Endodermal cell (in vitro differentiated cells): ENCODE data around the gene BCKDHA. TPM values are rescaled to one million over a fixed set of nuclear protein-coding genes. Genes with fewer than 3 reads are reported as not detected.

ENCODE experiments used
- DNase-seq: peaks from one replicate; pipeline ENCODE4 v3.0.0-alpha.2; 2017
- H3K27ac ChIP-seq: 2 replicates; pipeline ENCODE4 v1.5.1; 2013; ENCODE audit warnings: mild to moderate bottlenecking, low read depth, low read length, moderate library complexity
- H3K27me3 ChIP-seq: 2 replicates; pipeline ENCODE4 v1.6.1; 2013; ENCODE audit warnings: mild to moderate bottlenecking, low read length, moderate library complexity; ENCODE audit not compliant: insufficient read depth, control insufficient read depth, poor library complexity, severe bottlenecking
- H3K36me3 ChIP-seq: 2 replicates; pipeline ENCODE4 v1.7.0; 2013; ENCODE audit warnings: mild to moderate bottlenecking, low read length, moderate library complexity; ENCODE audit not compliant: control insufficient read depth, insufficient read depth
- H3K4me1 ChIP-seq: one replicate; pipeline ENCODE4 v1.7.0; 2013; ENCODE audit warnings: low read length; ENCODE audit not compliant: control insufficient read depth, insufficient read depth
- H3K4me3 ChIP-seq: 2 replicates; pipeline ENCODE4 v1.5.1; 2013; ENCODE audit warnings: mild to moderate bottlenecking, low read length, moderate library complexity
- H3K9ac ChIP-seq: 2 replicates; pipeline ENCODE4 v1.6.1; 2013; ENCODE audit warnings: mild to moderate bottlenecking, low read length, moderate library complexity; ENCODE audit not compliant: poor library complexity, severe bottlenecking; ENCODE audit errors: extremely low read depth
- H3K9me3 ChIP-seq: 2 replicates; pipeline ENCODE4 v1.6.1; 2013; ENCODE audit warnings: mild to moderate bottlenecking, low read length, moderate library complexity; ENCODE audit not compliant: control insufficient read depth
- H3K27ac Mint-ChIP-seq: 2 replicates; pipeline ENCODE4 v1.8.0; 2020; ENCODE audit warnings: mixed read lengths
- H3K27me3 Mint-ChIP-seq: 2 replicates; pipeline ENCODE4 v1.8.0; 2021; ENCODE audit warnings: mild to moderate bottlenecking, mixed read lengths; ENCODE audit not compliant: insufficient read depth
- H3K36me3 Mint-ChIP-seq: 2 replicates; pipeline ENCODE4 v1.8.0; 2020; ENCODE audit warnings: low read depth, mixed read lengths
- H3K4me1 Mint-ChIP-seq: 2 replicates; pipeline ENCODE4 v1.8.0; 2020; ENCODE audit warnings: mixed read lengths
- H3K4me3 Mint-ChIP-seq: 2 replicates; pipeline ENCODE4 v1.8.0; 2020; ENCODE audit warnings: mild to moderate bottlenecking, moderate library complexity, mixed read lengths
- H3K9me3 Mint-ChIP-seq: 2 replicates; pipeline ENCODE4 v1.8.0; 2020; ENCODE audit warnings: mild to moderate bottlenecking, mixed read lengths
- WGBS, 2 experiments: methylation state at CpG; one replicate each; pipeline versions ENCODE4 v1.1.5 to v1.1.7; 2013; ENCODE audit warnings: missing lambda C conversion rate in 2 of 2, mixed read lengths in 1 of 2; ENCODE audit not compliant: insufficient coverage in 1 of 2, insufficient read length in 1 of 2; 5-methylcytosine and 5-hydroxymethylcytosine counted together
- total RNA-seq, 2 donors: library from RNA; stranded (reverse); fragmentation: NEBNext Ultra II Directional in 1 of 2; extraction: Animal tissue kit (Norgen Biotek cat#: 25700) in 1 of 2; gene quantifications; 2 replicates in 1 of 2; 3 replicates in 1 of 2; pipeline ENCODE4 v1.2.1, GENCODE V29; 2021
- TF ChIP-seq, protein P1 (sequence below): fragments of 200-600 bp; sonication (generic); conservative IDR thresholded peaks from 2 replicates; pipeline ENCODE4 v1.5.0; 2021; ENCODE audit warnings: antibody characterized with exemption, mild to moderate bottlenecking

The BCKDHA gene
- total RNA-seq, 2 donors from 2014 or later: 18.0 to 21.6 TPM

DNA sequence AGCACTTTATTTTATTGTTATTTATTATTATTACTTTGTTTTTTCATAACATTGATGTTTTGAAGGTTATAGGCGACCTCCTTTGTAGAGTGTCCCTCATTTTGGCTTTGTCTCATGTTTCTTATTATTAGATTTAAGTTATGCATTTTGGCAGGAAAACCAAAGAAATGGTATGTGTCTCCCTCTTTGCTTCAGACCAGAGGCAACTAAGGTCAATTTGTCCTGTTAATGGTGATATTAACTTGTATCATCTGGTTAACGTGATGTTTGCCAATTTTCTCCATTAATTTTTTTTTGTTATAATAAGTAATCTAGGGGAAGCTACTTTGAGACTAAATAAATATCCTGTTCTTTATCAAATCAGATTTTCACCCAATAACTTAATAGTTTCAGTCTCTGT lies 25.1 kb upstream of the BCKDHA start:
- H3K4me3 Mint-ChIP-seq: no peak overlapping the region
- H3K9me3 Mint-ChIP-seq: no peaks in the 10 kb centered on the region
- DNase-seq: no peak
- no peaks in the 10 kb centered on the region for H3K4me1 ChIP-seq
- 80% methylated on average over 2 of the region's 2 CpGs; no CpG with 5 or more reads in 1 of the 2 experiments for WGBS, 2 experiments
- no peak overlapping the region for H3K27ac ChIP-seq
- TF ChIP-seq, protein P1, sequence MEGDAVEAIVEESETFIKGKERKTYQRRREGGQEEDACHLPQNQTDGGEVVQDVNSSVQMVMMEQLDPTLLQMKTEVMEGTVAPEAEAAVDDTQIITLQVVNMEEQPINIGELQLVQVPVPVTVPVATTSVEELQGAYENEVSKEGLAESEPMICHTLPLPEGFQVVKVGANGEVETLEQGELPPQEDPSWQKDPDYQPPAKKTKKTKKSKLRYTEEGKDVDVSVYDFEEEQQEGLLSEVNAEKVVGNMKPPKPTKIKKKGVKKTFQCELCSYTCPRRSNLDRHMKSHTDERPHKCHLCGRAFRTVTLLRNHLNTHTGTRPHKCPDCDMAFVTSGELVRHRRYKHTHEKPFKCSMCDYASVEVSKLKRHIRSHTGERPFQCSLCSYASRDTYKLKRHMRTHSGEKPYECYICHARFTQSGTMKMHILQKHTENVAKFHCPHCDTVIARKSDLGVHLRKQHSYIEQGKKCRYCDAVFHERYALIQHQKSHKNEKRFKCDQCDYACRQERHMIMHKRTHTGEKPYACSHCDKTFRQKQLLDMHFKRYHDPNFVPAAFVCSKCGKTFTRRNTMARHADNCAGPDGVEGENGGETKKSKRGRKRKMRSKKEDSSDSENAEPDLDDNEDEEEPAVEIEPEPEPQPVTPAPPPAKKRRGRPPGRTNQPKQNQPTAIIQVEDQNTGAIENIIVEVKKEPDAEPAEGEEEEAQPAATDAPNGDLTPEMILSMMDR: no peak
- no peak overlapping the region for H3K27ac Mint-ChIP-seq
- H3K4me3 ChIP-seq: no peak overlapping the region
- H3K27me3 Mint-ChIP-seq: peaks cover 5% of the 10 kb centered on the region
- H3K4me1 Mint-ChIP-seq: peaks cover 10% of the 10 kb centered on the region
- no peaks in the 10 kb centered on the region for H3K36me3 ChIP-seq
- no peaks in the 10 kb centered on the region for H3K27me3 ChIP-seq
- H3K36me3 Mint-ChIP-seq: peaks cover 10% of the 10 kb centered on the region
- H3K9me3 ChIP-seq: no peaks in the 10 kb centered on the region
- no peak overlapping the region for H3K9ac ChIP-seq

DNA sequence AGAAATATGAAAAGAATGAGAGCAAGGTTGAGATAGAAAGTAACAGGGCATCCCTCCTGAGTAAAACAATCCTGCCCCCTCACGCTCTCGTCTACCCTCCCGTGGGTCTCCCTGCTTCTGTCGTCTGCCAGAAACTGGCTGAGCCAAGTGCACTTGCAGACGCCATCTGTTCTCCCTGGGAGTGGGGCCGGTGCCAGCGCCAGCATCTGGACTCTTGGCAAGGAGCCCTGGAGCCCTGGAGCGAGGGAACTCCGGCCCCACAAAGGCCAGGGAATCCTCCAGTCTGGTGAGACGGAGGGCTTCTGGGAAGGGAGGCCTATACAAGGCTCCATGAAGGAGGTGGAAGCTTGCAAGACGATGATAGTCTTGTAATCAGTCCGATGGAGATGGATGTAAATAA lies 23.6 kb upstream of the BCKDHA start:
- no peak for DNase-seq
- 93 to 100% methylated on average over 9 to 10 of the region's 12 CpGs for WGBS, 2 experiments
- no peak overlapping the region for H3K27ac Mint-ChIP-seq

DNA sequence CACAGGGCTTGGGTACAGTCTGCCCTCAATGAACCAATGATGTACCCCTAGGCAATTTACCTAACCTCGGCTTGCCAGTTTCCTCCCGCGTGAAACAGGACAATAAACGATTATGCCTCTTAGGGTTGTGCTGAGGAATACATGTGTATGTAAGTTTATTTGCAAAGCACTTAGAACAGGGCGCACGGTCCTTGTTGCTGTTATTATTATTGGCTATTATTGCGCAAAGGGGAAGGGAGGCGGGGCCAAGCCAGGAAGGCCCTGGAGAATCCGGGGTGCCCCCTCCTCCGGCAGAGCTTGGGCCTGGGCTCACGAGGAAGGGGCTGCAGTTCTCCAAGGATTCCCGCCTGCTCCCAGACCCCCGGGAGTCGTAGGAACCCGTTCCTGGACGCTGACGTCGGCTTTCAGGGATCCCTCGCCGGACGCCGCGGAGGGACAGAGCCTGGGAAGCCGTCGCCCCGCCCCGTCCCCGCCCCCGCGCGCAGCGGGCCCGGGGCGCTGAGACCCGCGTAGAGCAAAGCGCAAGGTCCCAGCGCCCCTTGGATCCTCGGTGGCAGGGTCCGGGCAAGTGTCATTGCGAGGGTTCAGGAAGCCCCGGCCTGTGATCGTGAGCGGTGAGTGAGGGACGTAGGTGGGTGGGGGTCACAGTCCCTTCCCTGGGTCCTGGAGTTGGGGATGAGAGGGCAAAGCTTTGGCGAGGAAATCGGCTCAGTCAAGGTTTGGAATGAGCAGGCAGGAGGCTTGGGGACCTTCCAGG lies 21.2 kb upstream of the BCKDHA start, which contains the start of gene TMEM91:
TMEM91 (plus strand) TSS at position 293 of the 757 bp plus-strand sequence. CDS start 1,777 bp downstream, outside the sequence.
- Mint-ChIP-seq H3K36me3 (peaks cover 5% of the 10 kb centered on the region), H3K27me3 (peaks cover 5% of the 10 kb centered on the region), H3K9me3 (no peaks in the 10 kb centered on the region), H3K27ac (peak within 1 kb of the TSS; percentile 85), H3K4me1 (peaks cover 10% of the 10 kb centered on the region), H3K4me3 (peak within 1 kb of the TSS; percentile 69)
- WGBS, 2 experiments: 2 to 11% methylated on average over 14 to 47 of the region's 47 CpGs
- TF ChIP-seq, protein P1: no peak
- Histone ChIP-seq H3K4me3 (peak within 1 kb of the TSS; percentile 81), H3K9ac (peak within 1 kb of the TSS; percentile 62), H3K36me3 (no peaks in the 10 kb centered on the region), H3K9me3 (no peaks in the 10 kb centered on the region), H3K4me1 (no peaks in the 10 kb centered on the region), H3K27ac (no peak within 1 kb of the TSS), H3K27me3 (no peaks in the 10 kb centered on the region)
- peak; percentile 89 for DNase-seq

More for the DNA sequence above, 23.6 kb upstream of the BCKDHA start:
- Histone ChIP-seq H3K4me1 (no peaks in the 10 kb centered on the region), H3K36me3 (no peaks in the 10 kb centered on the region), H3K9ac (no peak overlapping the region), H3K9me3 (no peaks in the 10 kb centered on the region), H3K27me3 (no peaks in the 10 kb centered on the region), H3K27ac (no peak overlapping the region), H3K4me3 (no peak overlapping the region)
- H3K9me3 Mint-ChIP-seq: no peaks in the 10 kb centered on the region
- peaks cover 10% of the 10 kb centered on the region for H3K36me3 Mint-ChIP-seq
- H3K27me3 Mint-ChIP-seq: peaks cover 5% of the 10 kb centered on the region
- TF ChIP-seq, protein P1: no peak
- peaks cover 10% of the 10 kb centered on the region for H3K4me1 Mint-ChIP-seq
- no peak overlapping the region for H3K4me3 Mint-ChIP-seq
